HG03457 (cell line): ENCODE measurements around the gene DAB2IP.
A peak's percentile ranks its signal among the peaks of the same experiment; 100 is the strongest.

Experiments used
- ATAC-seq: cut with Tn5 transposase; IDR thresholded peaks from one replicate; pipeline ENCODE4 v1.9.1; 2021; ENCODE audit warnings: moderate number of reproducible peaks; ENCODE audit not compliant: unreplicated experiment

The DAB2IP gene

GRCh38 chr9:121700165-121700831, 48.9 kb downstream of the DAB2IP start:
- ATAC-seq: no peak

GRCh38 chr9:121700832-121701419, 49.5 kb downstream of the DAB2IP start:
- ATAC-seq: no peak

- no peak for ATAC-seq
Measured at GRCh38 chr9:121701736-121702261, 50.4 kb downstream of the DAB2IP start.

GRCh38 chr9:121703014-121703734, 51.7 kb downstream of the DAB2IP start:
- no peak for ATAC-seq

- ATAC-seq: no peak
Measured at GRCh38 chr9:121704281-121704680, 52.8 kb downstream of the DAB2IP start.

- no peak for ATAC-seq
Measured at GRCh38 chr9:121706149-121706750, 54.8 kb downstream of the DAB2IP start.

- peak; percentile 92 for ATAC-seq
Measured at GRCh38 chr9:121707477-121708424, 56.3 kb downstream of the DAB2IP start.

GRCh38 chr9:121708768-121709488, 57.5 kb downstream of the DAB2IP start:
- no peak for ATAC-seq

GRCh38 chr9:121709798-121710197, 58.4 kb downstream of the DAB2IP start:
- no peak for ATAC-seq

GRCh38 chr9:121711281-121711680, 59.8 kb downstream of the DAB2IP start:
- ATAC-seq: no peak

GRCh38 chr9:121711797-121712196, 60.4 kb downstream of the DAB2IP start:
- ATAC-seq: no peak

- no peak for ATAC-seq
Measured at GRCh38 chr9:121713400-121714070, 62.1 kb downstream of the DAB2IP start.

GRCh38 chr9:121714075-121714705, 62.8 kb downstream of the DAB2IP start:
- ATAC-seq: no peak

- ATAC-seq: no peak
Measured at GRCh38 chr9:121714873-121715272, 63.4 kb downstream of the DAB2IP start.

GRCh38 chr9:121717141-121717991, 65.9 kb downstream of the DAB2IP start:
- no peak for ATAC-seq

GRCh38 chr9:121718084-121718483, 66.7 kb downstream of the DAB2IP start:
- ATAC-seq: no peak

GRCh38 chr9:121718501-121718900, 67.1 kb downstream of the DAB2IP start:
- no peak for ATAC-seq
